Activated T-helper 2 cell treated with anti-CD3 and anti-CD28 coated beads, Interferon-gamma antibody, Interleukin-2, Interleukin-4, amounts not matched to agents 10 μg/mL and 5 μg/mL and 100 μg/mL, durations not matched to agents 14 hours and 24 hours and 36 hours (primary cell): Measurements from ENCODE around the gene TBC1D22A. TPM values are rescaled to one million over a fixed set of nuclear protein-coding genes. Genes with fewer than 3 reads are reported as not detected.

Experiments used
- DNase-seq: peaks from one replicate; pipeline ENCODE4 v3.0.0; 2021; ENCODE audit warnings: low spot score
- H3K27ac Mint-ChIP-seq: one replicate; pipeline ENCODE4 v1.8.0; 2021; ENCODE audit warnings: mixed read lengths
- H3K27me3 Mint-ChIP-seq: one replicate; pipeline ENCODE4 v1.8.0; 2021; ENCODE audit warnings: low read depth, mixed read lengths
- H3K36me3 Mint-ChIP-seq: one replicate; pipeline ENCODE4 v1.8.0; 2021; ENCODE audit warnings: low read depth, mixed read lengths
- H3K4me1 Mint-ChIP-seq: one replicate; pipeline ENCODE4 v1.8.0; 2021; ENCODE audit warnings: low read depth, mixed read lengths
- H3K4me3 Mint-ChIP-seq: one replicate; pipeline ENCODE4 v1.8.0; 2021; ENCODE audit warnings: low read depth, mild to moderate bottlenecking, moderate library complexity, mixed read lengths
- H3K9me3 Mint-ChIP-seq: one replicate; pipeline ENCODE4 v1.8.0; 2021; ENCODE audit warnings: mixed read lengths
- intact Hi-C: fragments of 100-400 bp; cut with micrococcal nuclease; formaldehyde crosslinking; loops from one replicate; pipeline ENCODE4 v1.15.1; 2023
- total RNA-seq: library from RNA; stranded (reverse); gene quantifications from 2 replicates; pipeline ENCODE4 v1.2.3, GENCODE V29; 2022

Gene TBC1D22A
- total RNA-seq, 1 donor from 2014 or later: 34.8 TPM

DNA sequence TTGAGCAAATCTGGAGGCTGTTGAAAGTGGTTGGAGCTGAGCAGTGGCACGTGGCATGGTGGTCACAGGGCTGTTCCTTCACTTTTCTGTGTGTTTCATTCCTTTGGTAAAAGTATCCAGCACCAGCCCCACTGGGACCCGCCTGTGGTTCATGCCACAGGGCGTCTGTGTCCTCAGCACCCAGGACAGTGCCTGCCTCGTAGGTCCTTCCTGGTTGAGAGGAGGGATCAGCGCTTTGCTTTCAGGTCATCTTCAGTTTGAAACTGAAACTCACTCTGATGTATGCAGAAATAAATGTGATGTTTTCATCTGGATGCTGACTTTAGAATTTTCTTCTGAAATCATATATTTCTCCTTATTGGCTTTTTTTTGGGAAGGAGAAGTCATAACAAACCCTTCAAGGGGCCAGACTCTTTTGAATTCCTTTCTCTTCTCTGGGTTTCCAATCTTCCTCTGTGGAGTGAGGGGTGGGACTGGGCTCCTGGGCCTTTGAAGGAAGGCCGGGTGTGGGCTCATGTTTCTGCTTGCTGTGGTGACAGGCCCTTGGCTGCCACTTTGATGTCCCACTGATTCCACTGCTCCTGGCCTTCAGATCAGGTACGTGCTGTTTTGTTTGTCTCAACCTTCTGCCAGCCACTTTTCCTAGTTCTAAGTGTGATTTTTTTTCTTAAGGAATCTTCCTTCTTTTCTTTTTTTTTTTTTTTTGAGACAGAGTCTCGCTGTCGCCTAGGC, 26.2 kb downstream of the TBC1D22A start:
- peaks cover 29% of the 10 kb centered on the region for H3K36me3 Mint-ChIP-seq
- peak overlapping the region; percentile 79 for H3K27ac Mint-ChIP-seq
- intact Hi-C loops: no loop called here
- H3K27me3 Mint-ChIP-seq: no peaks in the 10 kb centered on the region
- H3K4me3 Mint-ChIP-seq: no peak overlapping the region
- peaks cover 45% of the 10 kb centered on the region for H3K4me1 Mint-ChIP-seq
- H3K9me3 Mint-ChIP-seq: no peaks in the 10 kb centered on the region
- no peak for DNase-seq

DNA sequence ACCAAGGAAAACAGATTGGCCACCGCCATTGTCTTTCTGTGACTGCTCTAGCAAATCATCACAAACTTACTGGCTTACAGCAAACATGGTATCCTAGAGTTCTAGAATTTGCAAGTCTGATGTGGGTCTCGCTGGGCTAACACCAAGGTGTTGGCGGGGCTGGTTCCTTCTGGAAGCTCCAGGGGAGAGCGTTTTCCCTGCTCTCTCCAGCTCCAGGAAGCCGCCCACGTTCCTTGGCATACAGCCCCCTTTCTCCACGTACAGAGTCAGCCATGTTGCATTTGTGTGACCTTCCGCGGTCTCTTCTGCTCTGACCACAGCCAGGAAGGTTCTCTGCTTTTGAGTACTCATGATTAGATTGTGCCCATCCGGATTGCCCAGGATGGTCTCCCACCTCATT, 27.5 kb downstream of the TBC1D22A start:
- Mint-ChIP-seq H3K9me3 (no peaks in the 10 kb centered on the region), H3K4me1 (peaks cover 40% of the 10 kb centered on the region), H3K27me3 (no peaks in the 10 kb centered on the region), H3K27ac (peak overlapping the region; percentile 100), H3K36me3 (peaks cover 29% of the 10 kb centered on the region), H3K4me3 (no peak overlapping the region)
- intact Hi-C loops: loop anchor here (2.0 to 5.0 kb wide), 2 partner anchors 15 to 53 kb away; partner anchors contain the start of gene CERK
- no peak for DNase-seq

DNA sequence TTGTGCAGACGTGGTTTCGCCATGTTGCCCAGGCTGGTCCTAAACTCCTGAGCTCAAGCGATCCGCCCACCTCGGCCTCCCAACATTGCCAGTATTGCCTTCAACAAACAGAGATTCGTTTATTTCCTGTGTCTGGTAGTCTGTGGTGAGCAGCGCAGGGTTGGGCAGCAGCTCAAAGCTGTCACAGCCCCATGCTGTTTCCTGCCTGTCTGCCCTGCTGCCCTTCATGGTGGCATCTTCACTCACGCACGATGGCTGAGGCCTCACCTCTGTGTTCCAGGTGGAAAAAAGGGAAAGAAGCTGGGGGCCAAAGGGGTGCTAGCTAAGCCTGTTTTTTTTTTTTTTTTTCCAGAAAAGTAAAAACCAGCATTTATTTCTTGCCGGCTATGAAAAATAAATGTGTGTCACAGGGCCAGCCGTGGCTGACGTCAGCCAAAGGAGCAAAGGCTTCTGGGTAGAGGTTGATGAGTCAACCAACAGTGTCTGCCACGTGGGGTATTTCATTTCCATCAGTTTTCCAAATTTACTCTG, 28.8 kb downstream of the TBC1D22A start:
- no peaks in the 10 kb centered on the region for H3K9me3 Mint-ChIP-seq
- H3K27ac Mint-ChIP-seq: peak overlapping the region; percentile 100
- peaks cover 39% of the 10 kb centered on the region for H3K4me1 Mint-ChIP-seq
- intact Hi-C loops: loop anchor here (1.0 to 5.0 kb wide), 3 partner anchors 16 to 54 kb away; partner anchors contain the start of genes CERK and TBC1D22A
- H3K4me3 Mint-ChIP-seq: peak overlapping the region; percentile 75
- DNase-seq: peak; percentile 72
- H3K27me3 Mint-ChIP-seq: no peaks in the 10 kb centered on the region
- peaks cover 32% of the 10 kb centered on the region for H3K36me3 Mint-ChIP-seq

DNA sequence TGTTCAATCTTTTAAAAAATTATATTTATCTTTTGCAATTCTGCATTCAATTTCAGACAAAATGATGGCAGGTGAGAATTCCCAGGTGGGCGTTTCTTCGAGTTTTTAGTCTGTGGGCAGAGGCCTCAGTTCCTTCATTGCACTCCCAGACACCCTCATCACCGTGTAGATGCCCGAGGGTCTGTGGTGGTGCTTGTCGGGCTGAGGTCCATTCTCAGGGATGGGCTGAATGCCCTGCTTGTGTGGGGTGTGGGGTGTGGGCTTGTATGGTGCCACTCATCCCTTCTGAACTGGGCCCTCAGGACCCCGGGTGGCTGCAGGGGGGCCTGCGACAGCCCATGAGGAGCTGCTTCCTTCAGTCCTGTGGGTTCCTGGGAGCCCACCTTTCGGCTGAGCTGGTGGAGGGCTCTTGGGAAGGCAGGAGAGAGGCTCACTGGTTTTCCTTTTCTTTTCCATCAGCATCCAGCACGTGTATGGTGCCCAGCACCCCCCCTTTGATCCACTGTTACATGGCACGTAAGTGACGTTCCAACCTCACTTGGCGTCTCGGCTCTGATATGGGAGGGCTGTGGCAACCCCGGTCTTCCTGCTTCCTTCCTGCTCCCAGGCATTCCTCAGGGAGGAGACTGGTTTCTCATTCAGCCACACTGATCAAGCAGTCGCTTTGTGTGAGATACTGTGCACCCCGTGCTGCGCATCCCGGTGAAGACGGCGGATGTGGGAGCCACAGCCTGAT, 29.8 kb downstream of the TBC1D22A start:
- Mint-ChIP-seq H3K27me3 (no peaks in the 10 kb centered on the region), H3K4me3 (no peak overlapping the region), H3K27ac (peak overlapping the region; percentile 100), H3K4me1 (peaks cover 36% of the 10 kb centered on the region), H3K9me3 (no peaks in the 10 kb centered on the region), H3K36me3 (peaks cover 29% of the 10 kb centered on the region)
- DNase-seq: no peak
- intact Hi-C loops: loop anchor here (5.0 kb wide), 1 partner anchor 55 kb away; the partner anchor contains the start of gene CERK

DNA sequence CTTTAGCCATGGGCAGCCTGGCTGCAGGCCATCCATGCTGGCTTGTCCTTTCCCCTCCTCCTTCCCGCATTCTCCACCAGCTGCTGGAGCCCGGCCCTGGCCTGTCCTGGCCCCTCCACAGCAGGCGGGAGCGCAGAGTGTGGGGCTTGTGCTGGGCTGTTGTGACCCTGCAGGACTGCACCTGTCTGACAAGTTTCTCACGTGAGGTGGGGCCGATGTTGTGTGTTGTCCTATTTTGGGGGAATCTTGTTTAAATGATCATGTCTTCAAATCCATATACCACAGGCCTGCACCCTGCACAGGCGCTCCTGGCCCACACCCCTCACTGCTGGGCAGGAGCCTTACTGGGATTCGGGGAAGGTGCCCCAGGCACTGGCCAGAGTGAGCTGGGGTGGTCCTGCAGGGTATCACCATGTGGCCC, 30.4 kb downstream of the TBC1D22A start:
- Mint-ChIP-seq H3K27me3 (no peaks in the 10 kb centered on the region), H3K36me3 (peaks cover 31% of the 10 kb centered on the region), H3K4me1 (peaks cover 32% of the 10 kb centered on the region), H3K9me3 (no peaks in the 10 kb centered on the region), H3K27ac (peak overlapping the region; percentile 100), H3K4me3 (no peak overlapping the region)
- no peak for DNase-seq
- intact Hi-C loops: loop anchor here (5.0 kb wide), 1 partner anchor 56 kb away; the partner anchor contains the start of gene CERK

DNA sequence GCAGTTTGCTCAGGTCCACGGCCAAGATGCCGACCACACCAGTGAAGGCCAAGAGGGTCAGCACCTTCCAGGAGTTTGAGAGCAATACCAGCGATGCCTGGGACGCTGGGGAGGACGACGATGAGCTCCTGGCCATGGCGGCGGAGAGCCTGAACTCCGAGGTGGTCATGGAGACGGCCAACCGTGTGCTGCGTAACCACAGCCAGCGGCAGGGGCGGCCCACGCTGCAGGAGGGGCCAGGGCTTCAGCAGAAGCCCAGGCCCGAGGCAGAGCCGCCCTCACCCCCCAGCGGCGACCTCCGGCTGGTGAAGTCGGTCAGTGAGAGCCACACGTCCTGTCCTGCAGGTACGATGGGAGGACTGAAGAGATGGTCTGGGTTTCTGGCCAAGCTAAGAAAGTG, 31.0 kb downstream of the TBC1D22A start:
- peaks cover 37% of the 10 kb centered on the region for H3K36me3 Mint-ChIP-seq
- H3K27ac Mint-ChIP-seq: peak overlapping the region; percentile 17
- no peak overlapping the region for H3K4me3 Mint-ChIP-seq
- no peaks in the 10 kb centered on the region for H3K27me3 Mint-ChIP-seq
- no peaks in the 10 kb centered on the region for H3K9me3 Mint-ChIP-seq
- no peak for DNase-seq
- H3K4me1 Mint-ChIP-seq: peaks cover 27% of the 10 kb centered on the region
- intact Hi-C loops: loop anchor here (5.0 kb wide), 1 partner anchor 56 kb away; the partner anchor contains the start of gene CERK

DNA sequence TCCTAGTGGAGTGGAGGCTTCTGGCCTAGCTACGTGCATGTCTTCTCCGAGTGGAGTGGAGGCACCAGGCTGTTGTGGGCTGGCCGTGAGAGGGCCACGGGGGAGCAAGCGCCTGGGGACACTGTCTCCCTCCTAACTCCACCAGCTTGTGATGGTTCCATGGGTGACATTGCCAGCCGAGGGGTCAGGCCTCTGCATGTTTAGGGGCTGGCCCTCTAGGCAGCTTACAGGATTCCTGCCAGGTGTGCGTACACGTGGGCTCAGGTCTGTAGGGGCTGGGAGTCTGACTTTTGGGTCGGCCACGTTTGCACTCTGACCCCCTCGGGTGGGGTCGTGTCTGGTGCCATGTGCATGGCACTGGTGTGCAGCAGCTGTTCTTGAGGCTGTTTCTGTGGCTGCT, 31.6 kb downstream of the TBC1D22A start:
- Mint-ChIP-seq H3K27me3 (no peaks in the 10 kb centered on the region), H3K27ac (no peak overlapping the region), H3K4me3 (no peak overlapping the region), H3K9me3 (no peaks in the 10 kb centered on the region), H3K36me3 (peaks cover 39% of the 10 kb centered on the region), H3K4me1 (peaks cover 26% of the 10 kb centered on the region)
- DNase-seq: no peak
- intact Hi-C loops: loop anchor here (5.0 kb wide), 1 partner anchor 57 kb away; the partner anchor contains the start of gene CERK

DNA sequence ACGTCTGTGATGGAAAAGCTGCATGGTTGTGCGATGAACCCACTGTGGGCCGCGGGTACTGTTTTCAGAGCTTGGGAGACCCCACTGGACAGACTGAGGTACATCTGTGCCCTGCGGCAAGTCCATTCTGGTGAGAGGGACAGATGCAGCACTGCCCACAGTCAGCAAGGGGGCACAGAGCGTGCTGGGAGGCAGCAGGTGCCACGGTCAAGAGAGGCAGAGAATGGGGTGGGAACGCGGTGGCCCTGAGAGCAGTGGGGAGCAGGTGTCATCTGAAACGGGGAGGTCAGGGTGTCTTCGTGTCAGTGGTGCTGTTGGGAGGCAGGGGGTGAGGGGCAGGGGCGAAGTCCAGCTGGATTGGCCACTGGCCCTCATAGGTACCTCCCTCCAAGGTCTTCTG, 32.0 kb downstream of the TBC1D22A start:
- peaks cover 43% of the 10 kb centered on the region for H3K36me3 Mint-ChIP-seq
- H3K4me3 Mint-ChIP-seq: no peak overlapping the region
- peaks cover 24% of the 10 kb centered on the region for H3K4me1 Mint-ChIP-seq

DNA sequence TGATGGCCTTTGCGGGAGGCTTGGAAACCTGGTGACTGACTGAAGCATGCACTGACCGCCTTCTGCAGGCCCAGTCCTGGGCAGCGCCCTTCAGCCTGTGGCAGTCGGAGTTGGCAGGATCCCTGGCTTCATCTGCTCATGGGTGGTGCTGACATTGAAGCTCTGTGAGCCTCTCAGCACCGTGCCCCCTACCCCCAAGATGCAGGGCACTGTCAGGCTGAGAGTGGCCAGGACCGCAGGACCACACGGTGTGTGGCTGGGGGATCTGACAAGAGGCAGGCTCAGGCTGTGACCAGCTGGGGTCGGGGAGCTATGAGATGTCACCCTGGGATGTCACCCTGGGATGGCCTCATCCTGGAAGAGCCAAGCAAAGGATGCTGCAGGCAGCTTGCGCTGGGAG, 32.7 kb downstream of the TBC1D22A start:
- Mint-ChIP-seq H3K27ac (no peak overlapping the region), H3K4me3 (no peak overlapping the region), H3K27me3 (no peaks in the 10 kb centered on the region), H3K9me3 (no peaks in the 10 kb centered on the region), H3K4me1 (peaks cover 23% of the 10 kb centered on the region), H3K36me3 (peaks cover 49% of the 10 kb centered on the region)
- no peak for DNase-seq
- intact Hi-C loops: no loop called here

More for the DNA sequence above, 32.0 kb downstream of the TBC1D22A start:
- Mint-ChIP-seq H3K9me3 (no peaks in the 10 kb centered on the region), H3K27me3 (no peaks in the 10 kb centered on the region), H3K27ac (no peak overlapping the region)
- intact Hi-C loops: loop anchor here (5.0 kb wide), 1 partner anchor 57 kb away; the partner anchor contains the start of gene CERK
- DNase-seq: no peak

DNA sequence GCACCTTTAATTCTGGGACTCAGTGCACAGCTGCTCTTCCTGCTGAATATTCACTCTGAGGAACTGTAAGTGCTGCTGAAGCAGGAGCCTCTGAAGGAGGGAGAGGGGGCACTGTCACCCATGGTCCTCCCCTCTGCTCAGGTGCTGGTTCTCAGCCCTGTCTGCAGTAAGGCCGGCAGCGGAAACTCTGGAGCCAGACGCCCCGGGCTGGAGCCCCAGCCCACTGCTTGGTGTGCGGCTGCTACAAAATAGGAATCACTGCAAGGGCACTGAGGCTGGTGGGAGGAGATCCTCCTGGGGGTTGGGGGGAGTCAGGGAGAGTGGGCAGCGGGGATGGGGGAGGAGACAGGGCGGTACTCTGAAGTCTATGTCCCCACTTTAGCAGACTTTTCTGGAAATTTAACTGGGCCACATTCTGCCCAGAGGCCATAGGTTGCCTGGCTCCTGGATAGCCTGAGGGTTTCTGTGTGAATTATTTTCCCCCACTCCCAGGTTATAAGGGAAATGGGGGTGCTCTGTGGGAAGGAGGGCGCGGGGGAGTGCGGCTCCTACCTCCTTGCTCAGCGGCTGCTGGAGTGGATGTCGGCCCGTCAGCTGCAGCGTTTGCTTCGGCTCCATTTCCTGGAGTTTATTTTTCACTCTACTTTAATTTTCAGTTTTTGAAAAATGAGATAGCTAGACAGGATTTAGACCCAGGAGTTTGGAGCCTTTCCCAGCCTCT, 33.6 kb downstream of the TBC1D22A start:
- H3K4me3 Mint-ChIP-seq: no peak overlapping the region
- peaks cover 53% of the 10 kb centered on the region for H3K36me3 Mint-ChIP-seq
- no peaks in the 10 kb centered on the region for H3K27me3 Mint-ChIP-seq
- H3K27ac Mint-ChIP-seq: no peak overlapping the region
- DNase-seq: no peak
- intact Hi-C loops: no loop called here
- no peaks in the 10 kb centered on the region for H3K9me3 Mint-ChIP-seq
- peaks cover 16% of the 10 kb centered on the region for H3K4me1 Mint-ChIP-seq

DNA sequence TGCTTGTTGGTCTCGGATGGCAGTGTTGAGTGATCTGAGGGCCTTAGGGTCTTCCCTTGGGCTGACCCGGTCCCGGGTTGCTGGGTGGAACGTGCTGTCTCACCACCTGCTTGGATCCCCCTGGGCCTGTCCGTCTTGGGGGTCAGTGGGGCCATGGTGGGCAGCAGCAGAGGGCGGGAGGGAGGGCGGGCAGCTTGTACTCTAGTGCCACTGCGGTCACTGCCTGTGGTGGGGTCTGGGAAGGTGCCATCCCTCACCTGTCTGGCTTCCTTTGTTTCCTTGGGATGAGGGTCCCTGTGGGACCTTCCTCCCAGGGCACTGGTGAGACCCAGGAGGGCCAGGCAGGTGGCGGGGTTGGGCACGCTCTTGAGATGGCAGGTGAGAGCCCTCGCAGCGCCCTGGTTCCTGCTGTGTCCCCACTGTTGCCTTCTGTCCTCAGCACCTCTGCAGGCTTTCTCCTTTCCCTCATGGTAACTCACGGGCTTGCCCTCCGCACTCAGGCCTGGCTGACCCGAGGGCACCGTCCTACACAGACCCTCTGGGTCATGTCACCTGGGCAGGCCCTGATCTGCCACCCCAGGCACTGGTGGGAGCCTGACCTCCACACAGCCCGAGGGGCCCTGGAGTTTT, 34.2 kb downstream of the TBC1D22A start:
- Mint-ChIP-seq H3K4me1 (peaks cover 13% of the 10 kb centered on the region), H3K9me3 (no peaks in the 10 kb centered on the region), H3K27me3 (no peaks in the 10 kb centered on the region), H3K27ac (no peak overlapping the region), H3K4me3 (no peak overlapping the region), H3K36me3 (peaks cover 57% of the 10 kb centered on the region)
- no peak for DNase-seq
- intact Hi-C loops: no loop called here

DNA sequence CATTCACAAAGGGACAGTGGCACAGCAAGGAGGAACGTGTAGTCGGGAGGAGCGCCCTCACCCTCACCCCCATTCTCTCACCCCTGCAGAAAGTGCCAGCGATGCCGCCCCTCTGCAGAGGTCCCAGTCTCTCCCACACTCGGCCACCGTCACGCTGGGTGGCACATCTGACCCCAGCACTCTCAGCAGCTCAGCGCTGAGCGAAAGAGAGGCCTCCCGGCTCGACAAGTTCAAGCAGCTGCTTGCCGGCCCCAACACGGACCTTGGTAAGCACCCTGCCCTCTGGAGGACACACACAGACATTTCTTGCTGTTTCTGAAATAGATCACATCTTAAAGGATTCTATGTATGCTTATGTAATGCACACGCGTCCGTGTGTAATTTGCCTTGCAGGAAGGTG, 34.9 kb downstream of the TBC1D22A start:
- H3K27me3 Mint-ChIP-seq: no peaks in the 10 kb centered on the region
- peaks cover 12% of the 10 kb centered on the region for H3K4me1 Mint-ChIP-seq
- intact Hi-C loops: no loop called here
- no peak for DNase-seq
- H3K9me3 Mint-ChIP-seq: no peaks in the 10 kb centered on the region
- H3K27ac Mint-ChIP-seq: no peak overlapping the region
- H3K36me3 Mint-ChIP-seq: peaks cover 63% of the 10 kb centered on the region
- H3K4me3 Mint-ChIP-seq: no peak overlapping the region
